ENCODE measurements around the gene VSIG10L2. TPM values are rescaled to one million over a fixed set of nuclear protein-coding genes. Genes with fewer than 3 reads are reported as not detected.

Gene VSIG10L2
- total RNA-seq, 1 donor from 2014 or later: not detected

GRCh38 chr11:125930076-125930450, 15.8 kb upstream of the VSIG10L2 start:
- DNase-seq (ENCODE audit: low spot score): no peak
- H3K36me3 Mint-ChIP-seq (ENCODE audit: low read depth, unreplicated experiment): no peaks in the 10 kb centered on the region
- no peaks in the 10 kb centered on the region for H3K9me3 Mint-ChIP-seq (ENCODE audit: unreplicated experiment)
- TF ChIP-seq CTCF (IDR thresholded peaks at IDR 0.05; ENCODE audit: unreplicated experiment): no peak
- H3K4me1 Mint-ChIP-seq (ENCODE audit: unreplicated experiment): peaks cover 2% of the 10 kb centered on the region
- no peak overlapping the region for H3K4me3 Mint-ChIP-seq (ENCODE audit: unreplicated experiment)
- no peak overlapping the region for H3K27ac Mint-ChIP-seq (ENCODE audit: unreplicated experiment)
- H3K27me3 Mint-ChIP-seq (ENCODE audit: unreplicated experiment): peaks cover 6% of the 10 kb centered on the region

- Mint-ChIP-seq H3K27me3 (ENCODE audit: unreplicated experiment) (peaks cover 7% of the 10 kb centered on the region), H3K27ac (ENCODE audit: unreplicated experiment) (no peak overlapping the region), H3K9me3 (ENCODE audit: unreplicated experiment) (no peaks in the 10 kb centered on the region), H3K4me1 (ENCODE audit: unreplicated experiment) (peaks cover 2% of the 10 kb centered on the region), H3K4me3 (ENCODE audit: unreplicated experiment) (no peak overlapping the region), H3K36me3 (ENCODE audit: low read depth, unreplicated experiment) (no peaks in the 10 kb centered on the region)
- TF ChIP-seq CTCF (IDR thresholded peaks at IDR 0.05; ENCODE audit: unreplicated experiment): no peak
- no peak for DNase-seq (ENCODE audit: low spot score)
Observed at GRCh38 chr11:125931116-125931515, 14.7 kb upstream of the VSIG10L2 start.

- Mint-ChIP-seq H3K4me3 (ENCODE audit: unreplicated experiment) (no peak overlapping the region), H3K27me3 (ENCODE audit: unreplicated experiment) (peaks cover 7% of the 10 kb centered on the region), H3K4me1 (ENCODE audit: unreplicated experiment) (peaks cover 2% of the 10 kb centered on the region), H3K9me3 (ENCODE audit: unreplicated experiment) (no peaks in the 10 kb centered on the region), H3K27ac (ENCODE audit: unreplicated experiment) (no peak overlapping the region), H3K36me3 (ENCODE audit: low read depth, unreplicated experiment) (no peaks in the 10 kb centered on the region)
- DNase-seq (ENCODE audit: low spot score): no peak
- TF ChIP-seq CTCF (IDR thresholded peaks at IDR 0.05; ENCODE audit: unreplicated experiment): no peak
Observed at GRCh38 chr11:125931668-125932067, 14.2 kb upstream of the VSIG10L2 start.

GRCh38 chr11:125932301-125932700, 13.5 kb upstream of the VSIG10L2 start:
- Mint-ChIP-seq H3K27me3 (ENCODE audit: unreplicated experiment) (peaks cover 5% of the 10 kb centered on the region), H3K4me1 (ENCODE audit: unreplicated experiment) (peaks cover 2% of the 10 kb centered on the region), H3K9me3 (ENCODE audit: unreplicated experiment) (no peaks in the 10 kb centered on the region), H3K27ac (ENCODE audit: unreplicated experiment) (no peak overlapping the region), H3K4me3 (ENCODE audit: unreplicated experiment) (no peak overlapping the region), H3K36me3 (ENCODE audit: low read depth, unreplicated experiment) (no peaks in the 10 kb centered on the region)
- TF ChIP-seq CTCF (IDR thresholded peaks at IDR 0.05; ENCODE audit: unreplicated experiment): no peak
- DNase-seq (ENCODE audit: low spot score): no peak

GRCh38 chr11:125933030-125933813, 12.6 kb upstream of the VSIG10L2 start:
- peak overlapping the region; percentile 27 for H3K4me3 Mint-ChIP-seq (ENCODE audit: unreplicated experiment)
- no peak for DNase-seq (ENCODE audit: low spot score)
- peaks cover 5% of the 10 kb centered on the region for H3K27me3 Mint-ChIP-seq (ENCODE audit: unreplicated experiment)
- H3K27ac Mint-ChIP-seq (ENCODE audit: unreplicated experiment): no peak overlapping the region
- no peak for TF ChIP-seq CTCF (IDR thresholded peaks at IDR 0.05; ENCODE audit: unreplicated experiment)
- peaks cover 5% of the 10 kb centered on the region for H3K4me1 Mint-ChIP-seq (ENCODE audit: unreplicated experiment)
- H3K36me3 Mint-ChIP-seq (ENCODE audit: low read depth, unreplicated experiment): no peaks in the 10 kb centered on the region
- no peaks in the 10 kb centered on the region for H3K9me3 Mint-ChIP-seq (ENCODE audit: unreplicated experiment)

Measured in endothelial cell (in vitro differentiated cells).